HG03196 (cell line): Measurements from ENCODE around the gene HAPLN1.

ENCODE experiments used
- ATAC-seq: cut with Tn5 transposase; IDR thresholded peaks from one replicate; pipeline ENCODE4 v1.9.1; 2021; ENCODE audit not compliant: unreplicated experiment

Gene HAPLN1

GRCh38 chr5:83718195-83718825 is 2.3 kb downstream of the HAPLN1 start:
- ATAC-seq: peak; percentile 80

DNA sequence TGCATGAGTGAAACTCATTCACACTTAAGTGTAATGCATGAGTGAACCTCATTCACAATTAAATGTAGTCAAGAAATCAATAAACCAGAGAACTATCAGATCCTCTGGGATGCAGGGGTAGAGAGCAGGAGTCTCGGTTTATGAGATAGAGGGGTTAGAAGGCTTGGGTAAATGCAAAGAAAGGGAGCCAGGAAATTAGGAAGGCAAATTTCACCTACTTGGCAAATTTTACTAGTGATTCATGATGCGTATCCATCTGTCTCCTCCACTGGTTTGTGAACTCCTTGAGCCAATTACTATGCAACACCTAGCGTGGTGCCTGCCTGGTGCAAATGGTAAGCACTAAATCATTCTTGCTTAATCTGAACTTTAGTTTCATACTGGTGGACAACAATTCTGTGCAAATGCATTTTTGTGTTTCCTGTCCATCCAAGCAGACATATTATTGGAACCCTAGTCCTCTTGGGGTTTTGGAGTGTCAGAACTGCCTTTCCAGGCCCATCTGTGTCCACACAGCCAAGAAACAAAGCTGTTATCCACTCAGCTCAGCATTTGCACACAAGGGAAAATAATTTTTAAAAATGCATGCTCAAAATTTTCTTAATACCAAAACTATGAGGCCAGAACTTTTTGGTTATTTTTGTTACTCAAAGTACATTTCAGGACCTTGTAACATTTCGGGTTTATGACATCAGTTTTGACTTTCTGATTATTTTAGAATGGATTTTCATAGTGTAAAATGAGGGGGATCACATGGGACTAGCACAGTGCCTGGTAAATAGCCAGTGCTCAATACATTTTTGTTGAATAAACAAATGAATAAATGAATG is 5.2 kb downstream of the HAPLN1 start:
- ATAC-seq: no peak

DNA sequence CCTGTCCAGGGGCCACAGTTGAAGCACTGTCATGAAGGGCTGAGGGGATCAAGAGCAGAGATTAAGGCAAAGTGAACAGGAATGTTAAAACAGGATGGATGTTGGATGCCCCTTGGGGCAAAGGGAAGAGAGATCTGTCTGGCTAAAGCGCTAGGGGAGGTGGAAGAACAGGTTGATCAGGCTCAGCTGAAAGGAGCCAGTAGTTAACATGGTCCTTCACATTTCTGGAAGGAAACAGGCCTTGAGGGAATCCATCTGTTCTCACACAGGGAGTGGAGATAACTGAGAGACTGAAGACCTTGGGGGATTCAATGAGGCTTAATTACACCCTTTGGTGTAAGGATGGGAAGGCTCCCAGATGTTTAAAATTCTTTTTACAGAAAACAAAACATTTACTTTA is 5.8 kb downstream of the HAPLN1 start:
- no peak for ATAC-seq

GRCh38 chr5:83711982-83712601 is 8.6 kb downstream of the HAPLN1 start:
- ATAC-seq: no peak

DNA sequence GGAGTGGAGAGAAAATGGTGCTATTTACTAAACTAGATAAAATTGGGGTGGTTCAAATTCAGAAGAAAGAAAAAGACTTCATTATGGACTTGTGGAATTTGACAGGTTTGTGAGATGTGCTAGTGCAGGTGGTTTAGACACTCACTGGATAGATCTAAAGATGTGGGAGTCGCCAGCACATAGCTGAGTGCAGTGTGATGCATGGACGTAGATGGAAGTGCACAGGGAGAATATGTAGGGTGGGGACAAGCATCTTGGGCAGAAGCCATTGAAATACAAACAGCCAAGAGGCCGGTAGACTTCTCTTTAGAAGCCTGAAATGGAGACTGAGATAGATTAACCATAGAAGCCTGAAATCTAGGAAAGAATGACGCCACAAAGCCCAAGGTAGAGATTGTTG is 10.7 kb downstream of the HAPLN1 start:
- no peak for ATAC-seq

DNA sequence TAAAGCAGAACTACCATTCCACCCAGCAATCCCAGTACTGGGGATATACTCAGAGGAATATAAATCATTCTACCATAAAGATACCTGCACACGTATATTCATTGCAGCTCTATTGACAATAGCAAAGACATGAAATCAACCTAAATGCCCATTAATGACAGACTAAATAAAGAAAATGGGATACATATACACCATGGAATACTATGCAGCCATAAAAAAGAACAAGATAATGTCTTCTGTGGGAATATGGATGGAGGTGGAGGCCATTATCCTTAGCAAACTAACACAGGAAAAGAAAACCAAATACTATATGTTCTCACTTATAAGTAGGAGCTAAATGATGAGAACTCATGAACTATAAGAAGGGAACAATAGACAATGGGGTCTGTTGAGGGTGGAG is 12.5 kb downstream of the HAPLN1 start:
- no peak for ATAC-seq

- ATAC-seq: no peak
Measured at GRCh38 chr5:83703059-83703458, 17.6 kb downstream of the HAPLN1 start.

GRCh38 chr5:83701886-83702285 is 18.8 kb downstream of the HAPLN1 start:
- no peak for ATAC-seq

- ATAC-seq: no peak
Measured at GRCh38 chr5:83689881-83690280, 30.8 kb downstream of the HAPLN1 start.

DNA sequence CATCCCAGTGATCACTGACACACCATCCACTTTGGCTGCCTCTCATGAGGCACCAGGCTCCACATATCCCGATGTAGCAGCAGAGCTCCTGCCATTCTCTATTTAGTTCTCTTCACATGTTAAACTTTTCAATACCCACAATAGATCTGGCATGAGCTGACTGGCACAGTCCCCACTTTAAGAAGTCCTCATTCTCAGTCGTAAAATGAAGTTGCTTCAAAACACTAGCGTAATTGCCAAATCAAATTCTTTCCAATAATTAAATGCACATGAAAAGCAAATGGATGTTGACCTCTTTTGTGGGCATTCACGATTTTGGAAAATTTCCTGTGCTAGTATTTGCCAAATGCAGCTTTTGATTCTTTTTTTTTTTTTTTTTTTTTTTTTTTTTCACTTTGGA is 32.4 kb downstream of the HAPLN1 start:
- no peak for ATAC-seq

DNA sequence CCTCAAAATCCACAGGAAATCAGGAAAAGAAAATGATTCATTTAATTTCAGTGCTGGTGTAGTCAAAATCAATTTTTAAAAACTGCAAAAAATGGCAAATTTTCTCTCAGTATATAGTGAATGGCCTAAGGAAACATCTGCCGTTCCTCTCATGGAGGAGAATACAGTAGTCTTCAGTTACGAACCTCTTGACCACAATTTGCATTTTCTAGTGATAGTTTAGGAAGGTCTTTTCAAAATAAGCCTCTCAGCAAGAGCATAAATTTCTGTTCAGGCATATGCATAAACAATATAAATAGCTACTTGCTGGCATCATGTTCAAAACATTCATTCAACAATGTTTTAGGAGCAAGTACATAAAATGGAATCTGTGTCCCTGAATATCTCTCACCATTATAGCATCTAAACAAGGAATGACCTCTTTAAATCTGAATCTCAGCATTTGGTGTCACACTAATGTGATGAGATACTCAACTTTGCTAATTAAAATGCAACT is 33.5 kb downstream of the HAPLN1 start:
- ATAC-seq: no peak

DNA sequence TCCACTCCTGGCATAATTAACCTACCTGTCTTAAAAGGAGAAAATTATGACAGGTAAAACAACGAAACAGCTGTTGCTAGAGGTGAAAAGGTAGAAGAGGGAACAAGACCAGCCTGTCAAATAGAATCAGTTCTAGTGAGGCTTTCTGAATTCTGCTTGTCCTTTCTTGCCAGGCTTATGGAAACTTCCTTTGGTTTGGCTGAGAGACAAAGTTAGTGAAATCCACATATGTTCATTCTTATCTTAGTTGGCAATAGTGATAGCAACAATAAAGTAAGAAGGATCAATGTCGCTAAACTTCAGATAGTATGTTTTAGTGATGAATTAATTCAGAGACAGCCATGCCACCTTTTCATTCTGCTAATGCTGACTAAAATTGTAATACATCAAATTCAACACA is 34.4 kb downstream of the HAPLN1 start:
- no peak for ATAC-seq

DNA sequence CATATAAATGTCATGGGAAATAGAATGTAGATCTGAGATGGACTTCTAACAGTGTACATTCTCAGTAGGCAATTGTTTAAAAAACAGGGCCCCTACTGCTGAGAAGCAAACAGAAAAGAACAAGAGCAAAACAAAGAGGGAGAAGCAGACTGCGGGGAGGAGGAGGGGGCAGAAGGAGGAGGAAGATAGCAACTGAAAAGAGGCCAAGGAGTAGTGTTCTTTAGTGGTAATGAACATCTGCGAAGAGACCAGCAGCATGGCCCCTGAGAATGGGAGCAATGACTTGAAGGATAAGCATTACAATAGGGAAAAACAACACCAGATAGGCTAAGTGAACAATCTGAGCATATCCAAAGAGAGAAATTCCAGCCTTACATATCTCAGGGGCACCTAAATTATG is 36.8 kb downstream of the HAPLN1 start:
- ATAC-seq: no peak

DNA sequence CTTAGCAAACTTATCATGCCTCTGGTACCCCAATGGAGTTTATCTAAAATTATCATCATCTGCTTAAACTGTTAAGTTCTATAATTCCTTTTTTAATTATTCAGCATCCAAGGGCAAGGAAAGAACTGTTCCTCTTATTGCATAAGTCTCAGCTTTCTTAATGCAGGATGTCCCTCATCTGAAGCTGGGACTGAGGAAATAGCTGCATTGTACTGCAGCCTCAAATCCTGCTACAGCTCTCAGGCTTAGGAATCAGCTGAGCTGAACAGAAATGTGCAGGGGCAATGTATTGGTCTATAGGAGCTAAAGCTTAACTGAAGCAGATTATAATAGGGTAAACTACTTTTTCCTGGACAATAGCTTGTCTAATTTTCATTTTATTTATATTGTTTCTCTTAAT is 48.0 kb downstream of the HAPLN1 start:
- no peak for ATAC-seq

DNA sequence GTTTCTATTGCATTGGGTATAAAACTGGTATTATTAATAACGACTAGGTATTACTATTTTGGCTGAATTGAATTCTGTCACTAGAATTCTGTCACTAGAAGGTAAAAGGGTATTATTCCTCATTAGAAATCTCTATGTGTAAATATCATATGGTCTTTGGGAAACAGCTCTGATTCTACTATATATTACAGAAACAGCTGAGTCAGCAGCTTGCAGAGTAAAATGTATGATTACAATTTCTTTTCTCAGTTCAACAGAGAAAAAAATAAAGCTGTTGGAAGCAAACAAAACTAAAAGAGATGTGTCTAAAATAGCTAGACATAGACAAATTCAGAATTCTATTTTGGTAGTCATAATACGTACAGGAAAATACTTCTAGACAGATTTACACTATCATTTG is 48.5 kb downstream of the HAPLN1 start:
- no peak for ATAC-seq

DNA sequence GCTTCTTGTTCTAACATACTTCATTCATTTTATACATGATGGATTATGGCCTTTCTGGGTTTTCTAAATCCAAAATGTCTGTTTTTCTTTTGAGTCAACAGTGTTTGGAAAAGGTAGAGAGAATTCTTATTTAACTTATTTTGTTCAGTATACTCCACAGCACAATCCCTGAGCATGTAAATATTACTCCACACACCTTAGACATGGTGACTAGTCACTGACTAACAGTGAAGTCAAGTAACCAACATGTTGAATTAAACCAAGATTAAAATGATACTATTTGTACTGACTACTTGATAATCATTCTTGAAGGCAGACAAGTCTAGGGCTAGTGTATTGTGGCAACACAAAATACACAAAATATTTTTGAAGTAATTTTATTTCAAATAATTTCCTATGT is 55.0 kb downstream of the HAPLN1 start:
- ATAC-seq: no peak

- ATAC-seq: no peak
Measured at GRCh38 chr5:83662558-83662957, 58.1 kb downstream of the HAPLN1 start.

DNA sequence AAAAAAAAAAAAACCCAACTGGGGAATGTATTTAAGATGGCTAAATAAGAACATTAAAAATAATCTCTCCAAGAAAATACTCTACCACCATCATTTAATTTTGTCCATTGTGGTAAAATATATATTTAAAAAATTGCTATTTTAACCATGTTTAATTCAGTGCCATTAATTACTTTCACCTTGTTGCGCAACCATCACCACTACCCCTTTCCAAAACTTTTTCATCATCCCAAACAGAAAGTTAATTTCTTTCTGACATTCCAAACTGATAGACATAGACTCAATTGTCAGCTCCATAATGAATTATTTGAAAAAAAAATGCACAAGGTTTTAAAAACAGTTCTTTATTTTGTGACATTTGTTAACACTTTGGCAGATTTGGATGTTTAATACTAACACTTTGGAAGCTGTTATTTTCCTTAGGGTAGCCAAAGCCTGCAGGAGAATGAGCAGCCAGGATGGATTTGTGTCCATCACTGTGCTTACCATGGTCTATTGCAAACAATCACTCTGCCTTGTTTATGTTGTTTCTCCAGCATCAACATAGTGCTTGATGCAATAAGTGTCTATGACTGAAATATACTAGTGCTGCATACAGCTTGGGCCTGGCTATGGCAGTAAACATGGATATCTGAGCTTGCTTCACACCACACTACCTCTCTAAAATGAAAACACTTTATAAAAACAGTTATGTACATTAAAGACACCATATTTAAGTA is 62.7 kb downstream of the HAPLN1 start:
- no peak for ATAC-seq

GRCh38 chr5:83654427-83654994 is 66.1 kb downstream of the HAPLN1 start:
- no peak for ATAC-seq

DNA sequence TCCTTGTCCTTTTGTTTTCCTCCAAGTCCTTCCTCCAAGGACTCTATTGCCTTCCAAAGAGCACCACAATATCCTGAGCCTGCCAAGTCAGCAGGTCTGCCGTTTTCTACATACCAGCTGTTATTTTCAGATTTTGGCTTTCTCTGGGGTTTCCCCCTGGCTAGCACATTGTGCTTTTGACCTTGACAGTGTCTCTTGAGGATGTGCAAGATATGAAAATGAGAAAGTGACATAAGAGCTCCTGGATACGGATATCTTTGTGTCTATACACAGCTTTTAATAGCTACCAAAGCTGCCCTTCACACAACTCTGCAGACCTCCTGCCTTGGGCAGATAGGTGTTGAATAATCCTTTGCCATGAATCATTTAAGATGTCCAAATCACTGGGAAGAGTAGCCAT is 67.0 kb downstream of the HAPLN1 start:
- ATAC-seq: no peak

- ATAC-seq: no peak
Measured at GRCh38 chr5:83645936-83646335, 74.7 kb downstream of the HAPLN1 start.
